Stimulated activated CD8-positive, alpha-beta memory T cell treated with anti-CD3 and anti-CD28 coated beads, Interleukin-2, amount 100 ng/mL, for 48 hours (primary cell): ENCODE measurements around the gene PRKAR1B.
"Not testable (repeated sequence)": the region's sequence is repeated elsewhere in the genome, so short reads cannot be mapped to it uniquely, and the experiment has no call there.

Source experiments
- DNase-seq, 2 donors: peaks; one replicate each; pipeline ENCODE4 v3.0.0-alpha.2; 2020; ENCODE audit warnings: low read depth in 2 of 2

The PRKAR1B gene

DNA sequence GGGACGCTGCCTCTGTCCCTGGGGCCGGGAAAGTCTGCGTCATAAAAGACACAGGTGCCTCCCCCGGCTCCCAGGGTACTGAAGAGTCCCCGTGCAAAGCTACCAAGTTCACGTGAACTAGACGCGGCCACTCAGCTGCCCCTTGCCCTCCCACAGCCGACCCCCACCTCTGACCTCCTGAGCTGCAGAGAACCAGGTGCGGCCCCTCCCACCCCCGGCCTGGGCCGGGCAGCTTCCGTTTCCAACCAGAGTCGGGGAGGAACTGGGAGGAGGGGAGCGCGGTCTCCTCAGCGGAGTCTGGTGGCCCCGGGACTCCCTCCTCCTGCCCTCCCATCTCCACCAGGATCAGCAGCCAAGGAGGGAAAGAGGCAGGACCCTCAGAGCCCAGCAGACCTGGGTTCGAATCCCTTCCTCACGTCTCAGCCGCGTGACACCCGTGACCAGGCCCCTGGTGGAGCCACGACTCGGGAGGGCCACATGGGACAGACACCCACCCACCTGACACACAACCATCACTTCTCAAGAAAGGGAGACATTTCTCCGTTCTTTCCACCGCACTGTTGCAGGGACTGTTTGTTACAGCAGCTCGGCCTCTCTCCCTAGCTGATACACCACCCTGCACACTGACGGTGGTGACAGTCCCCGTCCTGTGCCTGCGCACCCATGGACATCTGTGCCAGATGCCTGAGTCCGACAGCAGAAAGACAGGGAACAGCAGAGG is 170.1 kb downstream of the PRKAR1B start:
- no peak for DNase-seq

DNA sequence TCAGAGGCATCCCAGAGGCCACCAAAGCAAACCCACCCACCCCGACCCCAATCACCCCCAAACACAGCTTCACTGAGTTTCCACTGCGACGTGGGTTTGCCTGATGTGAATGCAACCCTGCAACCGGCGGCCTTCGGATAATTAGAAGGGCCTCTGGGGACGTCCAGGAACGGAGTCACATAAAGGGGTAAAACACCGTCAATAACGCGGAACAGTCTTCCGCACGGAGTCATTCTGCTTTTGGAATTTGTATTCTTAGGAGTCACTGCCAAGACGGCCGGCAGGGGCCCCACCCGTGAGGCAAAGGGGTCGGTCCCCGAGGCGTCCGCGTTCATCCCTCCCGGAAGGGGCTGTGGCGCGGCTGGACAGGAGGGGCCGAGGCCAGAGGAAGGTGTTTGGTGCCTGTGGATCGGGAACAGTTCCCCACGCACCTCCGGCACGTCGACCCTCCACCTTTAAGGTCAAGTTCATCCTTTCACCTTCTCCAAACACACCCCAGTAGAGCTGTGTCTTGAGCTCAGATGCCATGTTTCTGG is 170.7 kb downstream of the PRKAR1B start:
- no peak for DNase-seq

DNA sequence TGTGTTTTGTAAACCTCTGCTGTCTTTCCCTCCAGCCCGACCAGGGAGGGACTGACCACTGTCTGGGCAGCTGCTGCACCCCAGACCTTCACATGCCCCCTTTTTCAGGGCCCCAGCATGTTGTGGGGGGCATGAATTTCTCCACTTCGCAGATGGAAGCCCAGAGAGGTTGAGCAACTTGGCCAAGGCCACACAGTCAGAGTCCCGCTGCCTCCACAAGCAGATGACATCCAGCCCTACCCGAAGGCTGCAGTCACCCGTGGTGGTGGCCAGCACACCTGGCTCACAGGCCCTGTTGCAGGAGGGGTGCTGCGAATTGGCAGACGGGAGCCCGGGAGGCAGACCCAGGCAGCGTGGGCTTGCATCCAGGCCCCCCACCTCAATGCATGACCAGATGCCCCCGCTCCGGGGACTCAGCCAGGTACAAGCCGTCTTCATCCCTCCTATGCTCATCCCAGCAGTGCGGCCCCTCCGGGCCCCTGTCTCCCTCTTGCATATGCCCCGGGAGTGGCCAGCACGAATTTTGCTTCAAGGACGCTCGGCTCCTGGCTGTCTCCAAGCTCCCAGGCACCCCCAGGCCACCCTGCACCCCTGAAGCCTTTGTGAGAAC is 171.4 kb downstream of the PRKAR1B start:
- no peak for DNase-seq

DNA sequence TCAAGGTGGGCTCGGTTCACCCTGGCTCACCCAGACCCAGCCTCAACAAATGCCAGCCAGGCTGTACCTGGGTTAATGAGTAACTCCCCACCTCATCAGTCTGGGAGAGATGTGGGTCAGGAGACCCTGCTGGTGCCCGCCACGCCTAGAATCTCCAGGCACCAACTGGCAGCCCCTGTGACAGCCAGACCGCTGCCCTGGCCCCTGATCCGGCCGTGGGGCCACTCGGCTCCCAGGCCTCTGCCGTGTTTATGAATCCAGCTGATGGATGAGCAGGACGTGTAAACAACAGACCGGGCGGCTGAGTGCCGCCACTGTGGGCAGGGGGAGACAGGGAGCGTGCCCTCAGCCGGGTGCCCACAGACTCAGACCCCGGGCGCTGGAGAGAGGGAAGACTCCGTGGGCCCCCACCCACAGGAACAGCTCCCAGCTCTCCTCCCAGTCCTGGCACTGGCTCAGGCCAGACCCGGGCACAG is 173.4 kb downstream of the PRKAR1B start:
- no peak for DNase-seq

DNA sequence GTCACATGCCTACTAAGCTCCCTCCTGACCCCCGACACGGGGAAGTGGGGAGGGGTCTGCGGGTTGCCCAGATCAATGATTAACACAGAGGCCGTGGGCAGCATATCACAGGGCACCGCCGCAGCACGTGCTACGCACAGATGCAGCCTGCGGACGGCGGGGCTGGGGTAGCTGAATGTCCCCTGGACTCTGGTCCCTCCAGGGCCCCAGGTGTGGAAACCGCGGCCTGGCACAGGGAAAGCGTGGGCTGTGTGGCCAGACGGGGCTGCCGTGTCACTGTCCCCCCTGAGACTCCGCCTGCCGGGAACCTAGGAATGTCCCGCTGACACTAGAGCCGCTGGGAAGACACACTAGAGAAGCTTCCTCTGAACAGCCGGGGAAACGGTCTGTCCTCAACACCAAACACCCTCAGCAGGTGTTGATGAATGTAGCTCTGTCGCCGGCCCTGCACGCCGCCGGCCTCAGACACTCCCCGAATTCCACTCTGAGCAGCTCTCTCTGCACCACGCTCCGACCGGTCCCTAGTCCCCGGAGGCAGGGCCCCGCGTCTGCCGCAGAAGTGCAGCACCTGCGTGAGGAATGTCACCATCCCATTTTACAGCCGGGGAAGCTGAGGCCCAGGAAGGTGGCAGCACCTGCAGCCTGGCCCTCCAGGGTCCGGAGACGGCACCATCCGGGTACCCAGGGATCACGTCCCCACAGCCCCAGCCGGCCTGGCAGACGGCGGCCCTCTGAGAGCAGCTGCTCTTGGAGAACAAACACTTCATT is 174.0 kb downstream of the PRKAR1B start:
- no peak for DNase-seq

DNA sequence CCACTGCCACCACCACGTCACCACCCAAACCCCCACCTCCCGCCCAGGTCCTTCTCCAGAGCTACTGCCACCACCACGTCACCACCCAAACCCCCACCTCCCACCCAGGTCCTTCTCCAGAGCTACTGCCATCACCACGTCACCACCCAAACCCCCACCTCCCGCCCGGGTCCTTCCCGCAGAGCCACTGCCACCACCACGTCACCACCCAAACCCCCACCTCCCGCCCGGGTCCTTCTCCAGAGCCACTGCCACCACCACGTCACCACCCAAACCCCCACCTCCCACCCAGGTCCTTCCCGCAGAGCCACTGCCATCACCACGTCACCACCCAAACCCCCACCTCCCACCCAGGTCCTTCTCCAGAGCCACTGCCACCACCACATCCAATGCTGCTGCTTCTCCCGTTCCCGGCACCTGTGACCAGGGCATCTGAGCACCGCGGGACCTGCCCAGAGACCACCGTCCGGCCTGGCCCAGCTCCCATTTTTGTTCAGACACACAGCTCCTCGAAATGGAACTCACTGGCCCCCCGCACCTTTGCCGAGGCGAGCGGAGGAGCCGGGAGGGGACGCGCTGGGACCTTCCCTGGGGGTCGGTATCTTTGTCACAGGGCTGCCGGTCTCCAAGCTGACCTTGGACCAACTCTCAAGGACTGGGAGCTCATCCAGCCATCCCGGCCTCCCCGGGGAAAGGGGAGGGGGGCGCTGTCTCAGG is 174.8 kb downstream of the PRKAR1B start:
- not testable (repeated sequence) for DNase-seq

DNA sequence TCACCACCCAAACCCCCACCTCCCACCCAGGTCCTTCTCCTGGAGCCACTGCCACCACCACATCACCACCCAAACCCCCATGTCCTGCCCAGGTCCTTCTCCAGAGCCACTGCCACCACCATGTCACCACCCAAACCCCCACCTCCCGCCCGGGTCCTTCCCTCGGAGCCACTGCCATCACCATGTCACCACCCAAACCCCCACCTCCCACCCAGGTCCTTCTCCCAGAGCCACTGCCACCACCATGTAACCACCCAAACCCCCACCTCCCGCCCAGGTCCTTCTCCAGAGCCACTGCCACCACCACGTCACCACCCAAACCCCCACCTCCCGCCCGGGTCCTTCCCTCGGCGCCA is 175.5 kb downstream of the PRKAR1B start:
- not testable (repeated sequence) for DNase-seq

DNA sequence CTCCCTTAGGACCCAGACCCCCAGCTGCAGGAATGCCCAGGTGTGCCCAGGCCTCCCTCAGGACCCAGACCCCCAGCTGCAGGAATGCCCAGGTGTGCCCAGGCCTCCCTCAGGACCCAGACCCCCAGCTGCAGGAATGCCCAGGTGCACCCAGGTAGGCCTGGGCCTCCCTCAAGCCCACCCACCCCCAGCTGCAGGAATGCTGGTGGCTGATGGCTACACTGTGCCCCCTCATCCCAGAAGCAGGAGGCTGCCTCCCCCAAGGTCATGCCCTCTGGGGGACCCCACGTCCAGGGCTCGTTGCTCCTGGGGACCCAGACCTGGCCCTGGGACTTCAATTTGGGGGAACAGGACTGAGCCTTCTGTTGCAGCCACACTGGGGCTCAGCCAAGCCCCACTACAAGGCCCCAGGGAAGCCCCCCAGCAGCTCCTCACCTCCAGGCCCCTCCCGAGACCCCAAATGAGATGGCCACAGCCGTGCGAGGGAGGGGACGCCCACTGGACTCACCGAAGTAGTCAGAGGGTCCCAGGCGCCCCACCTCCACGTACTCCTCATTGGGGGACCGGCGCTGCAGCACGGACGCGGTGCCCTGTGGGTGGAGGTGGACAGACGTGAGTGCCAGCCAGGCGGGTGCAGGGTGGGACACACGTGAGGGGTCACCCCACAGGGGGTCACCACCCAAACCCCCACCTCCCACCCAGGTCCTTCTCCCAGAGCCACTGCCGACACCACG is 176.0 kb downstream of the PRKAR1B start:
- DNase-seq: no peak

DNA sequence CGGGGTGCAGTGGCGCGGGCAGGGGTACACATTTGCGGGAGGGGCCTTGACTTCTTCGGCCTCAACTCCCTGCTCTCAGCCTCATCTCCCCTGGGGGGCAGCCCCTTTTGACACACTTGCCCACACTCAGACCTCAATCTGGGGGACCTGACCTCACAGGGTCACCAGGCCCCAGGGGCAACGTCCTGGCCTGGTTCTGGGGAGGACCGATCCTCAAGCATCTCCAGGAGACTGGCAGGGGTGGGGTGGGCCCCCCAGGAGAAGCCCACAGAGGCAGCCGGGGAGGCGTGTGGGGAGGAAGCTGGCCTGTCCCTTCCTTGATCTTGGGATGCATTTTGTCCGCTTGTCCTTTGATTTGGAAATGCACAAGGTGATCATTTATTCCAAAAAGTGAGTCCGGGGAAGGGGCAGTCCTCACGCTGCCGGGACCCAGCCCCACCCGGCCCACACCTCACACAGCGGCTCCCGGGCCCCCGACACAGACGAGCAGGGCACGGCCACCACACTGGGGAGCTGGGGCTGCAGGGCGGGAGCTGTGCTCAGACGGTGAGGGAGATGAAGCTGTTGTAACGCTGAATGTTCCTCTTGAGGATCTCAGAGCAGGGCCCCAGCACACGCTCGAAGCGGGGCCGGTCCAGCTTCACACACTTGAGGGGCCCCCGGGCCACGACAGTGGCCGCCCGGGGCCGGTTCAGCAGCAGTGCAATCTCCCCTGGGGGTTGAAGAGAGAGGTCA is 177.0 kb downstream of the PRKAR1B start:
- no peak for DNase-seq

DNA sequence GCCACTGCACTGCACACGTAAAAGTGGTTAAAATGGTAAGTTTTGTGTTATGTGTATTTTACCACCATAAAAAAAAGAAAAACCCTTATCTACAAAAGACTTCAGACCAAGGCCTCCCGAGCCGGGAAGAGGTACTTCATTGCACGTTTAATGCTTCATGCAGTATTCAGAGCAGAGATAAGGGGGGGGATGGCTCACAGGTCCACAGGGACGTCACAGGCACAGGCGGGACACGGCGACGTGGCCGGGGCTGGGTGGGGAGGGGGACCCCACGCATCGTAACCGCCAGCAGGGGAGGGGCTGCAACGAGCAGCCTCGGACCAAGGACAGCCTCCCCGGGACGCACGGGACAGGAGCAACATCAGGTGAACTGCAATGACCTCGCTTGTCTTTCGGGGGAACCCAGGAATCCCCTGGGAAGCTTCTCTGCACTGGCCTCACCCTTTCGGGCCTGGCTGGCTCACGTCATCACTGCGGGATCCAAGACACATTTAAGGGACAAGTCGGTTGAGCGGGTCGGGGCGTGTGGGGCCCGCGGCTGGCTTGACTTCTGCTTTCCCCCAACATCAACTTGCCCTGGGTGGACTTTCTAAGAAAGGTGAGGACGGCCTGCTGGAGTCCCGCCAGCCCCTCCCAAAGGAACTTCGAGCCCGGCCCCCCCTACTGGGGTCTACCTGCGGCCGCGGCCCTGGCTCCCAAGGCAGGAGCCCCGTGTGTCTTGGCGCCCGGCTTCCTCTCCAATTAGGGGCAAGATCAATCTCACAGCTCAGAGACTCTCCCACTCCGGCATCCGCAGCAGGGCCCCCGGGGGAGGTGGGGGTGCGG is 177.8 kb downstream of the PRKAR1B start:
- no peak for DNase-seq

DNA sequence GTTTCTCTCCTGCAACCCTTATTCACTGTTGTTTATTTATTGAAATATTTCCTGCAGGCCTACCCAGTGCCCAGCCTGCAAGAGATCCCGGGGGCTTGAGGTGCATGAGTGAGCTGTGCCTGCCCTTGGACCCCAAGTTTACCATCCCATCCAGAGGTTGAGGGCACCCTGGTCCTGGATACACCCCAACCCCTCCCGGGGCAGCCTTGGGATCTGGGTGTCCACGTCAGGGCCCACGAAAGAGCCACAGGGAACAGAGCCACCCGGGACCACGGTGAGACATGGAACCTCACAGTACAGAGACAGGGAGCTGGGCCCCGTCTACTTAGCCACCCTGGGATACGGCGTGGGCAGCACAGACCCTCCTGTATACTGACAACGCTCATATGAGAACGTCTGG is 178.7 kb downstream of the PRKAR1B start:
- no peak for DNase-seq

DNA sequence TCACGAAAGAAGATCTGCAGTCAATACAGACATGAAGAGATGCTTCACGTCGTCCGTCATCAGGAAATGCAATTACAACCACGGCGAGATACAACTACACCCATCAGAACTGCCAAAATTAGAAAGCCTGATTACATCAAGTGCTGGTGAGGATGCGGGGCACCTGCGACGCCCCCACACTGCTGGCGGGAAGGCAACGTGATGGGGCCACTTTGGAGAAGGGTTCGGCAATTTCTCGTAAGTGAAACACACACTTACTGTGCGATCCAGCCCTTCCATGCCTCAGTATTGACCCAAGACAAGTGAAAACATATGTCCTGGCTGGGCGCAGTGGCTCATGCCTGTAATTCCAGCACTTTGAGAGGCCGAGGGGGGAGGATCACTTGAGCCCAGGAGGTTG is 181.6 kb downstream of the PRKAR1B start:
- no peak for DNase-seq

DNA sequence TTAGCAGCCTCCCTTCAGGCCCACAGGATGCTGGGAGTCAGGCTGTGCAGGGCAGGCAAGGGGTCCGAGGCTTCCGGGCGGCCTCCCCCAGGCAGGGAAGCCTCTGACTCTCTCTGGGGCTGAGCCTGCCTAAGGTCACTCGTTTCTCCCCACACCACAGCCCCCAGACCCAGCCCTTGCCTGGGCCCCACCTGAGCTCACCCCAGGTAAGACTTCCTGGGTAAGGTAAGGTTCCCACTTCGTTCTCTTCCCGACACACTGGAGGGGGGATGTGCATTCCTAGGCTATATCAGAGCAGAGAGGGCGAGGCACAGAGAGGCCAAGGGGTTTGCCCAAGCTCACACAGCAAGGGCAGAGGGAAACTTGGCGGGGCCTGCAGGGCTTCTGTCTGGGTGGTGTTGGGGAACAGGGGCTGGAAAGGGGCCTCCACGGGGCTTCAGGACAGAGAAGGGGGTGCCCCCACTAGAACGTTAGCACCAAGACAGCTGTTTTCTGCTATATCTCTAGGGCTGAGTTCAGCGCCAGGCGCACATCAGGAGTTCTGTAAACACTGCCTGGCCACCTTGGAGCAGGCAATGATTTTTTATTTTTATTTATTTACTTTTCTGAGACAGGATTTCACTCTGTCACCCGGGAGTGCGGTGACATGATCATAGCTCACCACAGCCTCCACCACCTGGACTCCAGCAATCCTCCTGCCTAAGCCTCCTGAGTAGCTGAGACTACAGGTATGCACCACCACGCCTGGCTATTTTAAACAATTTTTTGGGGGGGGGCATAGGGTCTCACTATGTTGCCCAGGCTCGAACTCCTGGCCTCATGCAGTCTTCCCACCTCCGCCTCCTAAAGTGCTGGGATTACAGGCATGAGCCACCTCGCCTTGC is 182.5 kb downstream of the PRKAR1B start:
- no peak for DNase-seq

DNA sequence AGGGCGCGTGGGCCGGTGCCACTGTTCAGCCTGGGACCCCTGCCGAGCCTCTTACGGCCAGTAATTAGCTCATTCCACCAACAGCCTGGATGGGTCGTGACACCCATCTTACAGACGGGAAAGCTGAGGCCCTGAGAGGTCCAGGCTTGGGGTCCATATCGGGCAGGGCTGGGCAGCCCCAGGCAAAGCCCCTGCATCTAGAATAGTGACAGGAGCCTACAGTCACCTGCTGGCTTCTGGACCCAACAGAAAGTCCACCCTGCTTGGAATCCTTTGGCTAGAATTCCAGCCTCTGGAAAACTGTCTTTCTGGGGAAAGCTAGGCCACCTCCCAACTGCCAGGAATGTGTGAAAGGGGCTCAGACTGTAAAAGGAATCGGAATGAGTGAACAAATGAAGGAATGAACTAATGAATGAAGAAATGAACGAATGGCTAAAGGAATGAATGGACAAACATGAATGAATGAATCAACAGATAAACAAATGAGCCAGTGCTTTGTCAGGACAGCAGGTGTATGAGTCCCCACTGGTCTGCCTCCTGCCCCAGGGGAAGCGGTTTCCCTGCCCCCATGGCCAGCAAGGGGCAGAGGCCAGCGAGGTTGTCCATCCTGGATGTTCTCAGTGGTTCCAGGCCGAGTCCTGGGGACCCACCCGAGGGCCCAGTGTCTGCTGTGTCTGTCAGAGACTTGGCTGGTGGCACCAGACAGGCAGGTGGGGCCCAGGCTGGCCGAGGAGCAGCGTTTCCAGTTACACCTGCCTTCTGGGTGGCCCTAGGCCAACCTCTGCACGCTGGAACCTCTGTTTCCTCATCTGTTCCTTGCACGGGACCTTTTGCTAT is 183.4 kb downstream of the PRKAR1B start:
- DNase-seq: no peak

DNA sequence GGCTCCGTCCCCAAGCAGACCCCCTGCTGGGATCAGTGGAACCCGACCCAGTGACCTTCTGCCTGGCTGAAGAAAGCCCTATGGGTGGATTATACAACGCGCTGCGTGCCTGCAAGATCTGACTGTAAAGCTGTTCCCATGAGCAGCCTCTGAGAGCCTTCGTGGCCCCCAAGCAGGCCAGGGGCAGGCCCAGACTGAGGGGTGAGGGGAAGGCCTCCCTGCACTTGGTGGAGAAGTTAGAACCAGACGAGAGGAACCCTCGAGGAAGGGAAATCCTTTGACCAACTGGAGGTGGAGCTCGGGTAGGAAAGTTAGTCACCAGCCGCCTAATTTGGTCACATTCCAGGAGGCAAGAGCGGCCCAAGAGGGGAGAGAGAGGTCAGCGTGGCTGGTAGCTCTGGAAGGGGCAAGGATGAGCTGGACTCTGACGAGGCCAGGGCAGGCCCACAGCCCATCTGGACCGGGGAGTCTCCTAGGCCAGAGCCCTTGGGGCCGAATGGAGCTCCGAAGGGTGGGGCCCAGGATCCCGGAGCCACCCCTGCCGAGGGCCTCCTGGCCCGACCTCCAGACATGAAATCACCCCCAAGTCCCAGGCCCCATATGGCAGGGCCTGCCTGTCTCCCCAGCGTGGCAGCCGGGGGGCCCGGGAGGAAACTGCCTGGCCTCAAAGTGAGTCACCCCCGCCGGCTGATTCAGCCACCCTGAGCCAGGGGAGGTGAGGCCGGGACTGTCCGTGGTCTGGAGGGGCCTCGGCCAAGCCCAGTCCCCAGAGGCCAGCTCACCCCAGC is 184.2 kb downstream of the PRKAR1B start:
- peak in 1 of 2 donors; percentile 10 for DNase-seq

DNA sequence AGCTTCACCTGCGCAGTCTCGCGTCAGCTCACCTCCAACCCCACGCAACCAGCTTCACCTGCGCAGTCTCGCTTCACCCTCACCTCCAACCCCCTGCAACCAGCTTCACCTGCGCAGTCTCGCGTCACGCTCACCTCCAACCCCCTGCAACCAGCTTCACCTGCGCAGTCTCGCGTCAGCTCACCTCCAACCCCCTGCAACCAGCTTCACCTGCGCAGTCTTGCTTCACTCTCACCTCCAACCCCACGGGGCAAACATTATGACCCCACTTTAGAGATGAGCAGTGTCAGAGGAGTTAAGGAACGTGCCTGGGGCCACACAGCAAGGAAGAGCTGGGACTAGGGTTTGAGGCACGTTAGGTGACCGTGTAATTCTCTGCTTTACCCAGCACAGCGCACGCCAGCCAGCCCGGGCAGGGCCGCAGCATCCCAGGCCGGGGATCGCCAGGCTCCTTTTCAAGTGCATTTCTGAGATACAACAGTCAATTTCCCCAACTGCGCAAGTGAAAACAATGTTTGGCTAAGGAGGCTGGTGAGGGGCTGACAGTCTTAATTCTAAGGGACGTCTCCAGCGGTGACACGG is 184.9 kb downstream of the PRKAR1B start:
- no peak for DNase-seq

DNA sequence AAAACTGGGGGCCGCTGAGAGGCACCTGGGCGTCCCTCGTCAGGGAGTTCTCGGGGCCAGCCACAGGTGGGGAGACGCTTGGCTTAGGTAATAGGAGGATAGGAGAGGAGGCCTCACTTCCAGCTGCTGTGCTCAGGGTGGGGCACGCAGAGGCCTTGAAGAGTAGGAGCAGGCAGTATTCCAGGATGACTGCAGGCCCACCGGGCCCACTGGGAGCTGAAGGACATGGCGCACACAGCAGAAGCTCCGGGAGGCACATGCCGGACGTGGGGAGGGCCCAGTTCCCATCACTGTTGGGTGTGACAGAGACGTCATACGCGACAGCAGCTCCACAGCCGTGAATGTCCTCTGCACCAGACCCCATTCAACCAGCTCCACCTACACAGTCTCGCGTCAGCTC is 185.4 kb downstream of the PRKAR1B start:
- DNase-seq: no peak
